Measurements from ENCODE around the gene DNMT3B.
"Not testable (repeated sequence)": the region's sequence is repeated elsewhere in the genome, so short reads cannot be mapped to it uniquely, and the experiment has no call there.

Gene DNMT3B

DNA sequence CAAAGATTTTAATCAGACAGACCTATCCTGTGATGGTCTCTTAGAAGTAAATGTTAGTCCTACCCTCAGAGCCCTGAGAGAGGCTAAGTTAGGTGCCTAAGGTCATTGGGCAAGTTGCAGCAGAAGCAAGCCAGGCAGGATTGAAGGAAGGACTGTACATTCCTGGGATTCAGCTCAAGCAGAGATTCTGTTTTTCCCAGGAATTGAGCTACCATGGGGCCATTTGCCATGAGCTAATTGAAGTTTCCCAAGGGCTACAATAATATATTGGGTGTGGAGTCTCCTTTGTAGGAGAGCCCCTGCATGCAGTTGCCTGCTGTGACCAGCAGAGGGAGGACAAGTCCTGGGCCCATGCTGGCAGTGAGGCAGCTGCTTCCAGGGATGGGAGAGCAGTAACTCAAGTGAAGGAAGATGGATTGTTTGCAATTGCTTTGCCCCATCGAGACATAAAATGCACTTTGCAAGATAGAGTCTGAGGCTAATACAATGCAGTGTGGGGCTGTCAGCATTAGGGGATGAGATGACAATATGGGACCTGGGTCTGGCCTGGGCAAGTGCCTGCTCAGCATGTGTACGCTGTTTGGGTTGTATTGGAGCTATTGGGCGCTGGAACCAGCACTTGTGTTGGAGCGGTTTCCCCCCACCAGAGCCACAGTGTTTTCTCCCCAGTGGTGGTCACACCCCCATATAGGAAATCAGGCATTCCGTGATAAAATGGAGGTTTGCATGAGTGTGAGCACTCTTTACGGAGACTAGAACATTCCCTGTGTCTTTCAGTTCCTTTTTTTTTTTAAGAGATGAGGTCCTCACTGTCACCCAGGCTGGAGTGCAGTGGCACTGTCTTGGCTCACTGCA, 27.9 kb downstream of the DNMT3B start:
- no peak; the same call in none of the 2 replicates for TF ChIP-seq CTCF (IDR thresholded peaks at IDR 0.05; ENCODE audit: low read depth, low read length)
- peak; percentile 31 for DNase-seq (ENCODE audit: extremely low read depth, low read depth)

DNA sequence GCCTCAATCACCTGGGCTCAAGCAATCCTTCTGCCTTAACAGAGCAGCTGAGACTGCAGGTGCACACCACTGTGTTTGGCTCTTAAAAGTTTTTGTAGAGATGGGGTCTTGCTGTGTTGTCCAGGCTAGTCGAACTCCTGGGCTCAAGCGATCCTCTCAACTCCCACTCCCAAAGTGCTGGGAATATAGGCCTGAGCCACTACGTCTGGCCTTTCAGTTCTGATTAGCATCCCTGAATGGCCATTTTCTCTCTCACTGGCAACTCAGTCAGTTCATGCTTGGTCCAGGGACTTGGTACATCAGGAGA, 28.5 kb downstream of the DNMT3B start:
- DNase-seq (ENCODE audit: extremely low read depth, low read depth), result no peak
- TF ChIP-seq CTCF (IDR thresholded peaks at IDR 0.05; ENCODE audit: low read depth, low read length), result no peak

GRCh38 chr20:32792316-32792715, 30.1 kb downstream of the DNMT3B start:
- no peak for TF ChIP-seq CTCF (IDR thresholded peaks at IDR 0.05; ENCODE audit: low read depth, low read length)
- DNase-seq (ENCODE audit: extremely low read depth, low read depth), result no peak

DNA sequence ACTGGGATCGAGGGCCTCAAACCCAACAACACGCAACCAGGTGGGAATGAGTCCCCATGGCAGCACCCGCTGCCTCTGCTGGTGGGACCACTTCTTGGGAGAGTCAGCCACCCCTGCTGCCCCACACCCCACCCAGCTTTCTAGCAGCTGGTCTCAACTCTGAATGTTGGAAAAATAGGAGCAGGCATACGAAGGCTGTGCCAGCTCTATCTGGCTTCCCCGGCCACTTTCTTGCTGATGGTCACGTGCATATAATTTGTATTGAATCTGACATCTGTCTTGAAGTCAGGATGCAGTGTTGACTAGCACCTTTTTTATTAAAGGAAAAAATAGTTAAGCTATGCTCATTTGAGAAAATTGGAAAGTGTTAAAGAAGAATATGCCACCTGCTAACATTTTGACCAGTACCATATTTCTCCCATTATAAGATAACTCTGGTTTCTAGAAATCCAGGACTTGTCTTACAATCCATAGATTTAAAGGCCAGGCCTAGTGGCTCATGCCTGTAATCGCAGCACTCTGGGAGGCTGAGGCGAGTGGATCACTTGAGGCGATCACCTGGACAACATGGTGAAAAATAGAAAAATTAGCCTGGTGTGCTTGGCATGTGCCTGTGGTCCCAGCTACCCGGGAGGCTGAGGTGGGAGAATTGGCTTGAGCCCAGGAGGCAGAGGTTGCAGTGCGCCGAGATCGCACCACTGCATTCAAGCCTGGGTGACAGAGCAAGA, 30.7 kb downstream of the DNMT3B start:
- TF ChIP-seq CTCF (IDR thresholded peaks at IDR 0.05; ENCODE audit: low read depth, low read length), result no peak

DNA sequence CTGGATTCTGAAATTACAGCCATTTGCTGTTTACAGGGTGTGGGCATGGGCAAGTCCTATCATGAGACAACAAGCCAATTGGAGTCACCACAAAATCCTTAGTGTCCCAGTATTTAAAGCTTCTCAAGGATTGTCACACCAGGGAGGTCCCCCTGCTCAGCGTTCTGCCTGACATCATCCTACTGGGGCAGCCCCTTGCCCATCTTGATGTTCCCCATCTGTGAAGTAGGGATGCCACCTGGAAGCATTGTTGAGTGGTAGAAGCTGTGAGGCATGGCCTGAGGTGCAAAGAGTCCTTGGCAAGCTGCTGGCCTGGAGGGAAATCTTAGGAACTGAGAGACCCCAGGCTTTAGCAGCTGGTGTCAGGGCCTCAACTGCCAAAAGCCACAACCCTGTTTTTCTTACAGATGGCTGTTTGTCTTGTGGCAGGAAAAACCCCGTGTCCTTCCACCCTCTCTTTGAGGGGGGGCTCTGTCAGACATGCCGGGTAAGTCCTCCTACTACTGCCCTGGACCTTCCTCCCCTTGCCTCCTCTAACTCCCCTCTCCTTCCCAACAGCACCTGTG, 34.3 kb downstream of the DNMT3B start:
- no peak for TF ChIP-seq CTCF (IDR thresholded peaks at IDR 0.05; ENCODE audit: low read depth, low read length)
- no peak for DNase-seq (ENCODE audit: extremely low read depth, low read depth)

More for the DNA sequence above, 30.7 kb downstream of the DNMT3B start:
- DNase-seq (ENCODE audit: extremely low read depth, low read depth), result no peak

- DNase-seq (ENCODE audit: extremely low read depth, low read depth), result no peak
- no peak for TF ChIP-seq CTCF (IDR thresholded peaks at IDR 0.05; ENCODE audit: low read depth, low read length)
These were observed 34.8 kb downstream of the DNMT3B start for GRCh38 chr20:32796981-32797451.

DNA sequence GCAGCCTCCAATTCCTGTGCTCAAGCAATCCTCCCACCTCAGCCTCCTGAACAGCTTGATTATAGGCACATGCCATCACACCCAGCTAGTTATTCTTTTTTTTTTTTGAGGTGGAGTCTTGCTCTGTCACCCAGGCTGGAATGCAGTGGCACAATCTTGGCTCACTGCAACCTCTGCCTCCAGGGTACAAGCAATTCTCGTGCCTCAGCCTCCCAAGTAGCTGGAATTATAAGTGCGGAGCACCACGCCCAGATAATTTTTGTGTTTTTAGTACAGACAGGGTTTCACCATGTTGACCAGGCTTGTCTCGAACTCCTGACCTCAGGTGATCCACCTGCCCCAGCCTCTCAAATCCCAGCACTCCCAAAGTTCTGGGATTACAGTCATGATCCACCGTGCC, 35.4 kb downstream of the DNMT3B start:
- not testable (repeated sequence) for DNase-seq (ENCODE audit: extremely low read depth, low read depth)
